Gastrocnemius medialis (tissue), 4 donors: Measurements from ENCODE around the gene PEX16. TPM values are rescaled to one million over a fixed set of nuclear protein-coding genes. Genes with fewer than 3 reads are reported as not detected.
"Not testable (repeated sequence)": the region's sequence is repeated elsewhere in the genome, so short reads cannot be mapped to it uniquely, and the experiment has no call there.

Source experiments
- ATAC-seq, 2 donors: fragments of 150-250 bp; one replicate each; pipeline ENCODE4 v1.9.1; 2016
- DNase-seq, 2 donors: peaks; one replicate each; pipeline ENCODE4 v3.0.0-alpha.2; 2019
- H3K27ac ChIP-seq, 4 donors: fragments of 200-600 bp; sonication (generic); 1 replicate in 1 of 4; 2 replicates in 3 of 4; pipeline ENCODE4 v1.5.1; 2016 to 2018; ENCODE audit warnings: mild to moderate bottlenecking in 2 of 4, moderate library complexity in 1 of 4
- H3K27me3 ChIP-seq, 3 donors: fragments of 200-600 bp; sonication (generic) in 2 of 3; 1 replicate in 1 of 3; 2 replicates in 2 of 3; pipeline versions ENCODE4 v1.5.1 to v1.6.0; 2016 to 2019; ENCODE audit warnings: mild to moderate bottlenecking in 1 of 3, moderate library complexity in 1 of 3
- H3K36me3 ChIP-seq, 2 donors: fragments of 200-600 bp; sonication (generic) in 1 of 2; one replicate each; pipeline ENCODE4 v1.5.1; 2017 to 2018
- H3K4me1 ChIP-seq, 2 donors: fragments of 200-600 bp; sonication (generic) in 1 of 2; one replicate each; pipeline ENCODE4 v1.5.1; 2016 to 2017; ENCODE audit warnings: mild to moderate bottlenecking in 2 of 2
- H3K4me3 ChIP-seq, 4 donors: fragments of 200-600 bp; sonication (generic) in 3 of 4; 1 replicate in 1 of 4; 2 replicates in 3 of 4; pipeline ENCODE4 v1.5.1; 2016 to 2019; ENCODE audit warnings: mild to moderate bottlenecking in 2 of 4
- H3K9me3 ChIP-seq, 3 donors: fragments of 200-600 bp; sonication (generic) in 2 of 3; 1 replicate in 1 of 3; 2 replicates in 2 of 3; pipeline ENCODE4 v1.5.1; 2016 to 2019
- CTCF ChIP-seq, 5 experiments: fragments of 450-650 bp in 3 of 5; fragments of 200-600 bp in 2 of 5; sonication (generic) in 2 of 5; IDR thresholded peaks in 4 of 5; conservative IDR thresholded peaks in 1 of 5; 1 replicate in 4 of 5; 2 replicates in 1 of 5; pipeline ENCODE4 v1.5.1; 2016 to 2019; ENCODE audit warnings: antibody characterized with exemption in 5 of 5, mild to moderate bottlenecking in 3 of 5, moderate library complexity in 3 of 5
- POLR2A ChIP-seq, 2 donors: fragments of 450-650 bp; IDR thresholded peaks; one replicate each; pipeline ENCODE4 v1.6.1; 2017; ENCODE audit warnings: antibody characterized with exemption in 2 of 2, mild to moderate bottlenecking in 2 of 2, moderate library complexity in 2 of 2
- in situ Hi-C, 4 donors: fragments of 200-750 bp; cut with MboI; loops; one replicate each; pipeline versions ENCODE4 v1.15.0 to v1.8.0; 2017; ENCODE audit warnings: low sequenced_read_pairs in 4 of 4
- intact Hi-C: fragments of 100-400 bp; cut with DNase I; formaldehyde crosslinking; loops from one replicate; pipeline ENCODE4 v1.15.1; 2023; ENCODE audit warnings: low total_unique reads
- total RNA-seq, 4 donors: library from RNA; depleted of rRNA; stranded (reverse); fragments of >200 nt; gene quantifications; one replicate each; pipeline versions ENCODE4 v1.1.0 to v1.2.3, GENCODE V29; 2016

The PEX16 gene
- total RNA-seq, 4 donors from 2014 or later = 18.5 to 27.2 (median 20.5) TPM

GRCh38 chr11:45902452-45903380 is 15.0 kb downstream of the PEX16 start:
- ATAC-seq = no peak
- in situ Hi-C loops (no loop called here), intact Hi-C loops (no loop called here)
- no peak overlapping the region for H3K4me3 ChIP-seq
- peaks cover 0 to 15% (median 8%) of the 10 kb centered on the region in 3 donors for H3K27me3 ChIP-seq
- peaks cover 0 to 16% of the 10 kb centered on the region in 2 donors for H3K4me1 ChIP-seq
- no peak overlapping the region for H3K27ac ChIP-seq
- H3K36me3 ChIP-seq = no peaks in the 10 kb centered on the region
- DNase-seq = no peak
- TF ChIP-seq POLR2A (IDR thresholded peaks at IDR 0.05) = no peak
- no peak for TF ChIP-seq CTCF (IDR thresholded peaks at IDR 0.05 in 4 of 5, conservative IDR thresholded peaks at IDR 0.05 in 1 of 5)
- H3K9me3 ChIP-seq = no peaks in the 10 kb centered on the region

- intact Hi-C loops = no loop called here
- Histone ChIP-seq H3K9me3 (no peaks in the 10 kb centered on the region), H3K36me3 (no peaks in the 10 kb centered on the region), H3K4me1 (peaks cover 0 to 16% of the 10 kb centered on the region in 2 donors), H3K27ac (no peak overlapping the region), H3K27me3 (peaks cover 0 to 15% (median 8%) of the 10 kb centered on the region in 3 donors), H3K4me3 (no peak overlapping the region)
- no peak for TF ChIP-seq POLR2A (IDR thresholded peaks at IDR 0.05)
- TF ChIP-seq CTCF (IDR thresholded peaks at IDR 0.05 in 4 of 5, conservative IDR thresholded peaks at IDR 0.05 in 1 of 5) = no peak
- in situ Hi-C loops = no loop called here
- ATAC-seq (no peak), DNase-seq (no peak)
Observed at GRCh38 chr11:45901626-45902025, 16.1 kb downstream of the PEX16 start.

- in situ Hi-C loops = no loop called here
- no peaks in the 10 kb centered on the region for H3K36me3 ChIP-seq
- peaks cover 0 to 15% (median 8%) of the 10 kb centered on the region in 3 donors for H3K27me3 ChIP-seq
- H3K4me1 ChIP-seq = peaks cover 0 to 16% of the 10 kb centered on the region in 2 donors
- no peak overlapping the region for H3K27ac ChIP-seq
- DNase-seq (no peak), ATAC-seq (no peak)
- no peak for TF ChIP-seq POLR2A (IDR thresholded peaks at IDR 0.05)
- TF ChIP-seq CTCF (IDR thresholded peaks at IDR 0.05 in 4 of 5, conservative IDR thresholded peaks at IDR 0.05 in 1 of 5) = no peak
- no peaks in the 10 kb centered on the region for H3K9me3 ChIP-seq
- H3K4me3 ChIP-seq = peak overlapping the region in 2 of 4 donors; percentile 56 to 62
- intact Hi-C loops = no loop called here
Observed at GRCh38 chr11:45900916-45901617, 16.6 kb downstream of the PEX16 start.

GRCh38 chr11:45900175-45900800 is 17.4 kb downstream of the PEX16 start:
- H3K27ac ChIP-seq, intact Hi-C loops: not testable (repeated sequence)
- H3K27me3 ChIP-seq = peaks cover 0 to 15% (median 8%) of the 10 kb centered on the region in 3 donors

More at GRCh38 chr11:45900175-45900800, 17.4 kb downstream of the PEX16 start:
- DNase-seq, in situ Hi-C loops, H3K36me3 ChIP-seq, H3K9me3 ChIP-seq: not testable (repeated sequence)
- Histone ChIP-seq H3K4me1 (peaks cover 0 to 16% of the 10 kb centered on the region in 2 donors), H3K4me3 (peak overlapping the region; percentile 46 to 76 (median 59))
- peak; percentile 19 to 39 for ATAC-seq
